ENCODE results near the gene MXRA8.

MXRA8 gene

DNA sequence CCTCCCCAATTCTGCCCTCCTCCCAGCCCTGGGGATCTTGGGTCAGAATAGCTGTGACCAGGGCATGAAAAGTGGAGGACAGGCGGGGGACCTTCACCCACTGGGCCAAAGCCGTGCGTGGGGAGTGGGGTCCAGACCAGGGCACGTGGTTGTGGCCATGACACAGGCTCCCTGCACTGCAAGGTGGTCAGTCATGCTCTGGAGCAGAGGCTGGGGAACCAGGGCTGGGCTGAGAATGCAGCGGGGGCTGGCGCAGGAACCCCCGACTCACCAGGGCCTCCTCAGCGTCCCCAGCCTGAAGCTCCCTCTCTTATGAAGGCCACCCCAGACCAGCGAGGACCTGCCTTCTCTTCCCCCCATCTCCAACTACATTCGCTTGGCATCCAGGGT is 11.9 kb downstream of the MXRA8 start:
- H4K20me1 ChIP-seq (ENCODE audit: insufficient read depth, low read length): no peaks in the 10 kb centered on the region
- no peaks in the 10 kb centered on the region for H3K9me3 ChIP-seq (replicated peaks; ENCODE audit: insufficient read depth, low read length)
- H3K4me1 ChIP-seq (ENCODE audit: low read length): no peaks in the 10 kb centered on the region
- no peak overlapping the region for H3K4me3 ChIP-seq (ENCODE audit: low read length)
- peaks cover 2% of the 10 kb centered on the region; the same call in 1 of the 2 replicates for H3K27me3 ChIP-seq (replicated peaks; ENCODE audit: insufficient read depth, low read length)
- no peaks in the 10 kb centered on the region for H3K9me2 ChIP-seq (replicated peaks; ENCODE audit: insufficient read depth, low read length)
- DNase-seq: no peak
- H3K4me2 ChIP-seq (ENCODE audit: low read depth, low read length): no peak overlapping the region
- H3K27ac ChIP-seq (ENCODE audit: low read length): no peak overlapping the region
- no peaks in the 10 kb centered on the region for H3F3A ChIP-seq (ENCODE audit: insufficient read depth, low read length)
- no peak overlapping the region for H3K9ac ChIP-seq (ENCODE audit: low read length)
- H3K79me2 ChIP-seq (ENCODE audit: low read length): peaks cover 22% of the 10 kb centered on the region
- H3K36me3 ChIP-seq (replicated peaks; ENCODE audit: insufficient read depth, low read length): no peaks in the 10 kb centered on the region
- TF ChIP-seq EZH2 (optimal IDR thresholded peaks at IDR 0.05; ENCODE audit: low read depth, low read length) (no peak), EZH2phosphoT487 (IDR thresholded peaks at IDR 0.05; ENCODE audit: low read length) (no peak)
- TF ChIP-seq, protein P1, sequence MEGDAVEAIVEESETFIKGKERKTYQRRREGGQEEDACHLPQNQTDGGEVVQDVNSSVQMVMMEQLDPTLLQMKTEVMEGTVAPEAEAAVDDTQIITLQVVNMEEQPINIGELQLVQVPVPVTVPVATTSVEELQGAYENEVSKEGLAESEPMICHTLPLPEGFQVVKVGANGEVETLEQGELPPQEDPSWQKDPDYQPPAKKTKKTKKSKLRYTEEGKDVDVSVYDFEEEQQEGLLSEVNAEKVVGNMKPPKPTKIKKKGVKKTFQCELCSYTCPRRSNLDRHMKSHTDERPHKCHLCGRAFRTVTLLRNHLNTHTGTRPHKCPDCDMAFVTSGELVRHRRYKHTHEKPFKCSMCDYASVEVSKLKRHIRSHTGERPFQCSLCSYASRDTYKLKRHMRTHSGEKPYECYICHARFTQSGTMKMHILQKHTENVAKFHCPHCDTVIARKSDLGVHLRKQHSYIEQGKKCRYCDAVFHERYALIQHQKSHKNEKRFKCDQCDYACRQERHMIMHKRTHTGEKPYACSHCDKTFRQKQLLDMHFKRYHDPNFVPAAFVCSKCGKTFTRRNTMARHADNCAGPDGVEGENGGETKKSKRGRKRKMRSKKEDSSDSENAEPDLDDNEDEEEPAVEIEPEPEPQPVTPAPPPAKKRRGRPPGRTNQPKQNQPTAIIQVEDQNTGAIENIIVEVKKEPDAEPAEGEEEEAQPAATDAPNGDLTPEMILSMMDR (IDR thresholded peaks at IDR 0.05; ENCODE audit: low read length): no peak
- H2AFZ ChIP-seq (ENCODE audit: low read length): no peak overlapping the region

DNA sequence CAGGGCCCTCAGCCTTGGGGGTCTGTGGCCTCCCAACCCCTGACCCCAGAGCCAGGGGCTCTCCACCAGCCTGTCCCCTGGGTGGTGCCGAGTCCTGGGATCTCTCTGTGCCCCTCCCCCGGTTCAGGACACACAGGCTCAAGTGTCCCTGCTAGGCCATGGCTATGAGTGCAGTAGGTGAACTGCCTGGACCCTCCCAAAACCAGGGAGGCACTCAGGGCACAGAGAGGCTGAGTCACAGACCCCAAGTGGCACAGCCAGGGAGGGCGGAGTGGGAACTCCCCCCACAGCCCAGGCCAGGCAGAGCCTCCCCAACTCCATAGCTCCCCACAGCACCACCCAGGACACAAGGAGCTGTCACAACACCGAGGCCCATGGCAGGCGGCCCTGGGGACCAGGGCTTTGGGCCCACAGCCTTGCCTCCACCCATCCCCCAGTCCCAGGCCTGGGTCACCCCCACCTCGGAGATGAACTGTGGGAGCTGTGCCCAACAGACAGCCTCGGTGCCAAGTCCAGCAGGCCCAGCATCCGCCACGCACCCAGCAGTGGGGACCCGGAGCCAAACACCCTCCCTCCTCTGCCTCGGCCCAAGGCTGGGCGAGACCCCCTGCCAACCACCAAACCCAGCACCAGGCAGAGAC is 12.4 kb downstream of the MXRA8 start:
- no peaks in the 10 kb centered on the region for H3K27me3 ChIP-seq (replicated peaks; ENCODE audit: insufficient read depth, low read length)
- H3K79me2 ChIP-seq (ENCODE audit: low read length): peaks cover 22% of the 10 kb centered on the region
- H3K27ac ChIP-seq (ENCODE audit: low read length): no peak overlapping the region
- no peaks in the 10 kb centered on the region for H4K20me1 ChIP-seq (ENCODE audit: insufficient read depth, low read length)
- TF ChIP-seq EZH2 (optimal IDR thresholded peaks at IDR 0.05; ENCODE audit: low read depth, low read length): no peak
- no peak for TF ChIP-seq EZH2phosphoT487 (IDR thresholded peaks at IDR 0.05; ENCODE audit: low read length)
- TF ChIP-seq, protein P1 (IDR thresholded peaks at IDR 0.05; ENCODE audit: low read length): no peak
- no peak overlapping the region for H3K9ac ChIP-seq (ENCODE audit: low read length)
- no peaks in the 10 kb centered on the region for H3K4me1 ChIP-seq (ENCODE audit: low read length)
- no peak overlapping the region for H2AFZ ChIP-seq (ENCODE audit: low read length)
- H3F3A ChIP-seq (ENCODE audit: insufficient read depth, low read length): no peaks in the 10 kb centered on the region
- H3K4me2 ChIP-seq (ENCODE audit: low read depth, low read length): no peak overlapping the region
- H3K9me2 ChIP-seq (replicated peaks; ENCODE audit: insufficient read depth, low read length): no peaks in the 10 kb centered on the region
- H3K9me3 ChIP-seq (replicated peaks; ENCODE audit: insufficient read depth, low read length): no peaks in the 10 kb centered on the region
- H3K4me3 ChIP-seq (ENCODE audit: low read length): no peak overlapping the region
- no peaks in the 10 kb centered on the region for H3K36me3 ChIP-seq (replicated peaks; ENCODE audit: insufficient read depth, low read length)
- no peak for DNase-seq

DNA sequence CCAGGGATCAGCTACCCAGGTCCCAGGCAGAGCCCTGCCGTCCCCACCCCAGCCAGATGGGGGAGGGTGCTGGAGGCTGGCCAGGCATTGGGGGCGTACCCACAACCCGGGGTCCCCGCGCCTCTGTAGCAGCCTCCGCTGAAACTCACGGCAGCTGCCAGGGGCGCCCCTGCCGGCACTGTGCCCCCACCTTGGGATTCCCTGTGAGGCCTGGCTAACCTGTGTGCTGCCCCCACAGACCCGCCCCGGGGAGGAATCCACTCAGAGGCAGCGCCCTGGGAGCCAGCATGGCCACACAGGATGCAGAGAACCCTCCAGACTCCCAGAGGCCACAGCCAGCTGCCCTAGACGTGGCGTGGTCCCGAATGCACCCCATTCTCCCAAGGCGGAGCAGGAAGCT is 13.0 kb downstream of the MXRA8 start:
- no peak for DNase-seq
- Histone ChIP-seq H4K20me1 (ENCODE audit: insufficient read depth, low read length) (no peaks in the 10 kb centered on the region), H3K4me3 (ENCODE audit: low read length) (no peak overlapping the region), H3K27me3 (replicated peaks; ENCODE audit: insufficient read depth, low read length) (no peaks in the 10 kb centered on the region), H3K9ac (ENCODE audit: low read length) (no peak overlapping the region), H3K4me1 (ENCODE audit: low read length) (no peaks in the 10 kb centered on the region), H3K9me3 (replicated peaks; ENCODE audit: insufficient read depth, low read length) (no peaks in the 10 kb centered on the region), H2AFZ (ENCODE audit: low read length) (no peak overlapping the region), H3K9me2 (replicated peaks; ENCODE audit: insufficient read depth, low read length) (no peaks in the 10 kb centered on the region), H3K27ac (ENCODE audit: low read length) (no peak overlapping the region), H3K36me3 (replicated peaks; ENCODE audit: insufficient read depth, low read length) (no peaks in the 10 kb centered on the region), H3K4me2 (ENCODE audit: low read depth, low read length) (no peak overlapping the region), H3K79me2 (ENCODE audit: low read length) (peaks cover 22% of the 10 kb centered on the region), H3F3A (ENCODE audit: insufficient read depth, low read length) (no peaks in the 10 kb centered on the region)
- TF ChIP-seq EZH2 (optimal IDR thresholded peaks at IDR 0.05; ENCODE audit: low read depth, low read length): no peak
- no peak for TF ChIP-seq EZH2phosphoT487 (IDR thresholded peaks at IDR 0.05; ENCODE audit: low read length)
- TF ChIP-seq, protein P1 (IDR thresholded peaks at IDR 0.05; ENCODE audit: low read length): no peak
